Measurements from ENCODE around the gene NR4A2.

Gene NR4A2

GRCh38 chr2:156323754-156324153 lies 8.8 kb downstream of the NR4A2 start:
- H3K36me3 ChIP-seq (ENCODE audit: low read length): no peaks in the 10 kb centered on the region
- no peak overlapping the region for H3K9ac ChIP-seq (ENCODE audit: low read length)
- H3K27me3 ChIP-seq (ENCODE audit: low read length): no peaks in the 10 kb centered on the region
- H3K9me3 ChIP-seq (ENCODE audit: insufficient read depth, low read length): no peaks in the 10 kb centered on the region
- H3F3A ChIP-seq (ENCODE audit: insufficient read depth): no peaks in the 10 kb centered on the region
- H3K4me2 ChIP-seq (ENCODE audit: low read depth, low read length, poor library complexity, severe bottlenecking): no peak overlapping the region
- no peak overlapping the region for H3K4me3 ChIP-seq (ENCODE audit: insufficient read depth, low read length, poor library complexity, severe bottlenecking)
- H3K27ac ChIP-seq (ENCODE audit: low read depth, low read length): no peak overlapping the region
- TF ChIP-seq CTCF (IDR thresholded peaks at IDR 0.05; ENCODE audit: insufficient read depth, low read length, poor library complexity, severe bottlenecking) (no peak), EZH2phosphoT487 (conservative IDR thresholded peaks at IDR 0.05; ENCODE audit: low read length) (no peak)
- no peaks in the 10 kb centered on the region for H4K20me1 ChIP-seq (ENCODE audit: low read depth, low read length)
- H3K79me2 ChIP-seq (ENCODE audit: insufficient read depth, low read length): no peaks in the 10 kb centered on the region
- H3K9me2 ChIP-seq (replicated peaks; ENCODE audit: insufficient read depth, low read length): no peaks in the 10 kb centered on the region
- H2AFZ ChIP-seq (ENCODE audit: low read depth, low read length, severe bottlenecking): no peak overlapping the region

- H3K9ac ChIP-seq (ENCODE audit: low read length): no peak overlapping the region
- no peak overlapping the region for H3K4me3 ChIP-seq (ENCODE audit: insufficient read depth, low read length, poor library complexity, severe bottlenecking)
- no peak overlapping the region for H2AFZ ChIP-seq (ENCODE audit: low read depth, low read length, severe bottlenecking)
- H3K27me3 ChIP-seq (ENCODE audit: low read length): no peaks in the 10 kb centered on the region
- H3K36me3 ChIP-seq (ENCODE audit: low read length): no peaks in the 10 kb centered on the region
- no peak overlapping the region for H3K27ac ChIP-seq (ENCODE audit: low read depth, low read length)
- no peaks in the 10 kb centered on the region for H3K79me2 ChIP-seq (ENCODE audit: insufficient read depth, low read length)
- H3K9me3 ChIP-seq (ENCODE audit: insufficient read depth, low read length): no peaks in the 10 kb centered on the region
- no peak overlapping the region for H3K4me2 ChIP-seq (ENCODE audit: low read depth, low read length, poor library complexity, severe bottlenecking)
- no peaks in the 10 kb centered on the region for H3K9me2 ChIP-seq (replicated peaks; ENCODE audit: insufficient read depth, low read length)
- no peaks in the 10 kb centered on the region for H3F3A ChIP-seq (ENCODE audit: insufficient read depth)
- no peaks in the 10 kb centered on the region for H4K20me1 ChIP-seq (ENCODE audit: low read depth, low read length)
- TF ChIP-seq EZH2phosphoT487 (conservative IDR thresholded peaks at IDR 0.05; ENCODE audit: low read length): no peak
- no peak for TF ChIP-seq CTCF (IDR thresholded peaks at IDR 0.05; ENCODE audit: insufficient read depth, low read length, poor library complexity, severe bottlenecking)
Measured at GRCh38 chr2:156322686-156323231, 9.8 kb downstream of the NR4A2 start.

- Histone ChIP-seq H4K20me1 (ENCODE audit: low read depth, low read length) (no peaks in the 10 kb centered on the region), H3K9me2 (replicated peaks; ENCODE audit: insufficient read depth, low read length) (no peaks in the 10 kb centered on the region), H3K9me3 (ENCODE audit: insufficient read depth, low read length) (no peaks in the 10 kb centered on the region), H2AFZ (ENCODE audit: low read depth, low read length, severe bottlenecking) (no peak overlapping the region), H3K27ac (ENCODE audit: low read depth, low read length) (no peak overlapping the region), H3K4me3 (ENCODE audit: insufficient read depth, low read length, poor library complexity, severe bottlenecking) (no peak overlapping the region), H3K36me3 (ENCODE audit: low read length) (no peaks in the 10 kb centered on the region), H3K4me2 (ENCODE audit: low read depth, low read length, poor library complexity, severe bottlenecking) (no peak overlapping the region), H3F3A (ENCODE audit: insufficient read depth) (no peaks in the 10 kb centered on the region), H3K27me3 (ENCODE audit: low read length) (no peaks in the 10 kb centered on the region), H3K79me2 (ENCODE audit: insufficient read depth, low read length) (no peaks in the 10 kb centered on the region), H3K9ac (ENCODE audit: low read length) (no peak overlapping the region)
- TF ChIP-seq EZH2phosphoT487 (conservative IDR thresholded peaks at IDR 0.05; ENCODE audit: low read length): no peak
- no peak for TF ChIP-seq CTCF (IDR thresholded peaks at IDR 0.05; ENCODE audit: insufficient read depth, low read length, poor library complexity, severe bottlenecking)
Measured at GRCh38 chr2:156322051-156322685, 10.4 kb downstream of the NR4A2 start.
